HG03097 (cell line): ENCODE results near the gene EGR4.

Source experiments
- ATAC-seq: cut with Tn5 transposase; IDR thresholded peaks from one replicate; pipeline ENCODE4 v1.9.1; 2021; ENCODE audit not compliant: unreplicated experiment, low FRiP score

EGR4 gene

GRCh38 chr2:73293534-73294171, at the start of gene EGR4:
Gene EGR4, minus strand, starts transcription at chr2:73293548. Its CDS starts 231 bp downstream, at chr2:73293317.
- peak; percentile 91 for ATAC-seq

DNA sequence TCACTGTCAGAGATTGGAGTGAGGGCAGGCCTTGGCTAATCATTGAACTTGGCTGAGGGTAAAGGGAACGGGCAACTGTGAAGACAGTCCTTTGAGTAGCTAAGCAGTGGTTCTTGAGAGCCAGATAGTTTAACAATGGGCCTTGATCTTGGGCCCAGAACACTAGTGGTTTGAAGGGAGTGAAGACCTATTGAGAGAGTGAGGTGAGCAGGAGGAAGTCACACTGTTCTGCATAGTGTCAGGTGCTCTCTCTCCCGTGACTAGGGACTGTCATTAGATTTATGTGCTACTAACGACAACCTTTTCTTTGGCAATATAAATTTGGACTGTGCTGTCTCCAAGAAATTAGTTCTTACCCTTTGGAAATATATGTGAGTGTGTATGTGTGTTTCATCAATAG, 47.7 kb upstream of the EGR4 start:
- no peak for ATAC-seq

DNA sequence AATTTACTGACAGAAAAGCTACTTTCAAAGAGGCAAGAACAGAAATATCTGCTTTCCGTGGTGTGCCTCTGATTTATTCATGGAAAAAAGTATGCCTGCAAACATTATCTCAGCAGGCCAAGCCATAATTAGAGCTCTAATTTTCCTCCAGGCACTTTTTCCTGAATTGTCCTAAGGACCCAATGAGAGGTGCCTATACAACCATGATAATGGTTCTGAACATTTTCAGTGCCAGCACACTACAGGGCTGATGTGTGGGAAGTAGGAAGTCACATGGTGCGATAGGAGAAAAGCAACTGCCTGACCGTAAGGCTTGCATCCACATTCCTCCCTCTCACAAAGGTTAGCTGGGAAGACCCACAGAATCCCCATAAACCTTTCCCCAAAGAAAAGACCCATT, 45.9 kb upstream of the EGR4 start:
- no peak for ATAC-seq

GRCh38 chr2:73337828-73338227, 44.5 kb upstream of the EGR4 start:
- ATAC-seq = no peak

DNA sequence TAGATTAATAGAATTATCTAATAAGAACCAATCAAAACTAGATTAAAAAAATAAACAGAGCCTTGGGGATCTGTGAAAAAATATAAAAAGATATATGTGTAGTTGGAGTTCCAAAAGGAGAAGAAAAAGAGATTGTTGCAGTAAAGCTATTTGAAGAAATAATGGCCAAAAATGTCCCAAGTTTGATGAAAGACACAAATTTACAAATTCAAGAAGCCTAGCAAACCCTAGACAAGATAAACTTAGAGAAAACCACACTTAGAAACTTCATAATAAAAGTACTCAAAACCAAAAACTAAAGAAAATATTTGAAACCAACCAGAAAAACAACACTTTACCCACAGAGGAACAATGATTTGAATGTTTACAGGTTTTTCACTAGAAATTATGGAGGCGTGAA, 41.3 kb upstream of the EGR4 start:
- ATAC-seq = no peak

DNA sequence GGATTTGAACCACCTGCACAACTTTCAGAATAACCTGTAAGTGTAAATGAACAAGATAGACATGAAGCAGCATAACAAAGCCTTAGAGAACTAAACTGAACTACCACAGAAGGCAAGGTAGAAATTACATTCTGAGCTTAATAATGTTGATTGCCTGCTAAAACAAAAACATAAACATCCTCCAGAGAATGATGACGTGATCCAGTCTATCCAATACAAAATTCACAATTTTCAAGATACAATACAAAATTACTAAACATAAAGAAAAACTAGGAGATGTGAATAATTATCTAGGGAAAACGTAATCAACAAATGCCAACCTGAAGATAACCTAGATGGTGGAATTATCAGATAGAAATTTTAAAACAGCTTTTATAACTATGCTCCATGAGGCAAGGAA, 40.7 kb upstream of the EGR4 start:
- no peak for ATAC-seq

GRCh38 chr2:73333564-73333963, 40.2 kb upstream of the EGR4 start:
- no peak for ATAC-seq

DNA sequence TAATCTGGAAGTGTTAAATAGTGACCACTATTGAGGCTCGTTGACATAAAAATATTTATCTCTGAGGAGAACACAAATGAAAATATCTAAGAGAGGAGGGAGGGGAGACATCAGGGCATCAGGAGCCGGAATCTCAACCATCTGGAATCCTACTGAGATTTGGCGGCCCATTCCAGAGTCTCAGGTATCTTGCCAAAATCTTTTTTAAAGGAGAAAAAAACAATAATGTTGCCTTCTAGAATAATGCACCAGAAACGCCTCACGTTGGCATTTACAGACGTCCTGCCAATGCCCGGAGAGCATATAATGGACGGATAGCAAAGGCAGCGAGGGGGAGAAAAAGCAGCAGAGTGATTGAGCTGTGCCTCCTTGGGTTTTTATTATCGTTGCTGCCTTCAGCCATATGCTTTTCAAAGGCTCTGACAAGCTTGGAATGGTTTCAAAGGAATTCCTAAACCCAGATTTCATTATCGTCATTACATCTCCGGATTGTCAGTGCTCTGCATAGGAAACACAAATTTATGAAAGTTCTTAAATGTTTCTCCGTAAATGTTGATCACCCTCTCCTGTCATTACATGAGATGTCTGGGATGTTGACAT, 30.9 kb upstream of the EGR4 start:
- no peak for ATAC-seq

GRCh38 chr2:73323551-73323950, 30.2 kb upstream of the EGR4 start:
- ATAC-seq = no peak

- ATAC-seq = no peak
Observed at GRCh38 chr2:73314441-73314840, 21.1 kb upstream of the EGR4 start.

DNA sequence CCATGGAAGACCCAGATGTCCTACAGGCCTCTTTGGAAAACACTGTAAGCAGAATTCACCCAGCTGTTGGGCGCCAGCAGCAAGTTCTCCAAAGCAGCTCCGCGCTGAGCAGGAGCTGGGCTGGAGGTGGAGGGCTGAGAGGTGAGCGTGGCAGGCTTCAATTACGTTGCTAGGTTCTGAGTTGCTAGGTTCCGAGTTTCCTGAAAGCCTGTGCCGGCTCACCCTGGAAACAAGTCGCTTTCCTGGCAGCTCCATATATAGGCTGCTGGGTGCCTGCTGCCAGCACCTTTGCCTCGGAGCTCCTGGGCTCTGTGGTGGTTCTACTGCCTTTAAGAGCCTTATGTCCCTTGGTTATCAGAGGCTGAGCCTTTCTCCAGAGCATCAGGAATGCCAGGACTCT, 14.4 kb upstream of the EGR4 start:
- no peak for ATAC-seq

GRCh38 chr2:73301636-73302035, 8.3 kb upstream of the EGR4 start:
- ATAC-seq = no peak

GRCh38 chr2:73300926-73301325, 7.6 kb upstream of the EGR4 start:
- no peak for ATAC-seq

DNA sequence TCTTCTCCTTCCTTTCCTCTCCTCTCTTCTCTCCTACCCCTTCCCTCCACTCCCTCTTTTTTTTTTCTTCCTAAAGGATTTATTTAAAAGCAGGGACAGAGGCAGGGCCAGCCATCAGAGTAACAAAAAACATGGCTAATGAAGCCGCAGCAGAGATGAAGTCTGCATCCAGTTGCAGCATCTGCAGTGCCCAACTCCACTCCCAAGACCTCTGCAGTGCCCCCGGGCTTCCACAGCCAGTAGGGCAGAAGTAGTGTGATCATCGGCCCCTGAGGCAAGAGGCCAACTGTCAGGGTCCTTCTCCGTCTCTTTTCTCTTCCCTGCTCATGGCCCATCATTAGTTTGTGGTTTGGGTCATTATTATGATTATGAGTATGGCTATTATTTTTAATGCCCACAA, 4.2 kb upstream of the EGR4 start:
- no peak for ATAC-seq

DNA sequence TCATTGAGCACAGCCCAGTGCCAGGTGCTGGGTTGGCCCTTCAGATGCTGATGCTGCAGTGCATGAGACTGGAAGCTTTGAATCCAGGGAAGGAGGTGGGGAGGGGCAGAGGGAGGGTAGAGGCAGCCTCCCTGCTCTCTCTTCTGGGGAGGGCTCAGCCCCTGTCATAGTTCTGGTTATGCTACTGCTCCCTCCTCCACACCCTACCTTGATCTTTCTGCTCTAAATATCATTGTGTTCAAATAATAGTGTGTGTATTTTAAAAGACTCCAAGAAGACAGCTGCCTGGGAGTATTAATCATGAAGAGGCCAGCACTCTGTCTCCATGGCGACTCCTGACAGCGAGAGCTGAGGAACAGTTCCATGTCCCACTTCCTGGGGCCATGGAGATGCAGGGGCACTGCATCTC, 3.8 kb upstream of the EGR4 start:
- ATAC-seq = no peak

GRCh38 chr2:73295751-73296400, 2.5 kb upstream of the EGR4 start:
- ATAC-seq = no peak

DNA sequence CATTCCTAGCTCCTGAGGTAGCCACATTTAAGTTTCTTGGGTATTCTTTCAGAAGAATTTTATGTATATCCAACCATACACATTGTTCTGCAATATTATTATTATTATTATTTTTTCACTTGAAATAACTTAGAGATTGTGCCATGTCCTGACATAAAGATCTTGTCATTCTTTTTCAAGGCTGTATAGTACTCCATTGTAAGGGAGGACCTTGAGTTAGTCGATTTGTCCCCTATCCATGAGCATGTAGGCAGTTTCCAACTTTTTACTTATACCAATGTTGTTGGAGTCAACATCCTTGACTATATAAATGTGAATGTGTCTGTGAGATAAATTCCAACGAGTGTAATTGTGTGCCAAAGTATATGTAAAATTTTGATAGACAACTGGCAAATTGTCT, 891 bp upstream of the EGR4 start:
- ATAC-seq = no peak

DNA sequence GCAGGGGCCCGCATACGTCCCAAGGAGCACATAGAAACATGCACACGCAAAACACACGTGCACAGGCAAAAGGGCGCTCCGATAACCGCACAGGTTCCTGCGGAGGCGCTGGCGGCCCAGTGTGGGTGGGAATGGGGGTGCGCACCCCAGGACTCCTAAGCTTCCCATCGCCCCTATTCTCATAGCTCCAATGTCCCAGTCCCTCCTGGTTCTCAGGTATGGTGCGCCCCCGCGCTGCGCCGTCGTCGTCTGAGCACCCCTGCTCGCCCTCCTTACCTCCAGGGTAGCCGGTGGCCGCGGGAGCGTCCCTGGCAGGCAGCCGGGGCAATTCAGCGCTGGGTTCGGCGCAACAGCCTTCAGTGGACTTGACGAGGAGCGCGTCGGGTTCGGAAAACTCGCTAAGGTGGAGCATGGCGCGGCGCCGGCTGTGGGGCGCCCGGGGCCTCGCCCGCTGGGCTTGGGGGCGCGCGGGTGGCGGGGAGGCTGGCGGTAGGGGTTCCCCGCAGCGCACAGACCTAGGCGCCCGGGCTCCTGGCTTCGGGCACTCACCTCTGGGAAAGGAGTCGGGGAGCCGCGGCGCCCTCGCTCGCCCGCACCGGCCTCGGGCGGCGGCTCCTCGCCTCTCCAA, 328 bp downstream of the EGR4 start:
- ATAC-seq = no peak

DNA sequence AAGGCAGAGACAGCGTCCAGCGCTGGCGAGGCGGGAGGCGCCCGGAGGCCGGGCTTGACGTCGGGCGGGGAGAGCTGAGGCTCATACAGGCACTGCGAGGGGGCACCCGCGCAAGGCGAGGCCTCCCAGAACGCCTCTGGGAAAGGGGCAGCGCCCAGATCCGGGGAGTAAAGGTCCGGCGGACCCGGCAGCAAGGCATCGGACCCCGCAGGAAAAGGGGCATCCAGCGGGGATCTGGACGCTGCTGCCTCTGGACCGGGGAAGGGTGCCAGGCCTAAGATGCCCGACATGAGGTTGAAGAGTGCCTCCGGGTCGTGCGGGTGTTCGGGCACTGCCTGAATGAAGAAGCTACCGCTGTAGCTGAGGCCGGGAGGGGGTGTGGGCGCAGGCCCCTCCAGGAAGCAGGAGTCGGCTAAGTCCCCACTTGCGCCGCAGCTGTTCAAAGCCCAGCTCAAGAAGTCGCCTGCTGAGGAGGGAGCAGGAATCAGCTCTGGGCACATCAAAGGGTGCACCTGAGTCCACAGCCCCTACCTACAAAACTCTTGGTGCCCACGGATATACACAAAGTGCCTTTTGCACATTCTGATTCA, 937 bp downstream of the EGR4 start:
- ATAC-seq = no peak

- ATAC-seq = no peak
Observed at GRCh38 chr2:73291461-73292315, 1.7 kb downstream of the EGR4 start.

- no peak for ATAC-seq
Observed at GRCh38 chr2:73291093-73291460, 2.3 kb downstream of the EGR4 start.
